Neural crest cell (in vitro differentiated cells): ENCODE measurements around the gene CHN2. TPM values are rescaled to one million over a fixed set of nuclear protein-coding genes. Genes with fewer than 3 reads are reported as not detected.

Source experiments
- DNase-seq: peaks from one replicate; pipeline ENCODE4 v3.0.0; 2021; ENCODE audit warnings: low read depth, mixed read lengths, low spot score
- H3K27ac Mint-ChIP-seq: one replicate; pipeline ENCODE4 v1.8.0; 2021; ENCODE audit warnings: mild to moderate bottlenecking, mixed read lengths; ENCODE audit not compliant: unreplicated experiment
- H3K27me3 Mint-ChIP-seq: 2 replicates; pipeline ENCODE4 v1.8.0; 2021; ENCODE audit warnings: low read depth, mild to moderate bottlenecking, mixed read lengths
- H3K36me3 Mint-ChIP-seq: 2 replicates; pipeline ENCODE4 v1.8.0; 2021; ENCODE audit warnings: low read depth, mild to moderate bottlenecking, mixed read lengths
- H3K4me1 Mint-ChIP-seq: 2 replicates; pipeline ENCODE4 v1.8.0; 2021; ENCODE audit warnings: mixed read lengths
- H3K4me3 Mint-ChIP-seq: one replicate; pipeline ENCODE4 v1.8.0; 2021; ENCODE audit warnings: mild to moderate bottlenecking, mixed read lengths
- H3K9me3 Mint-ChIP-seq: 2 replicates; pipeline ENCODE4 v1.8.0; 2021; ENCODE audit warnings: mixed read lengths
- CTCF ChIP-seq: fragments of 200-600 bp; sonication (generic); conservative IDR thresholded peaks from 2 replicates; pipeline ENCODE4 v1.5.0; 2021; ENCODE audit warnings: antibody characterized with exemption, mild to moderate bottlenecking
- total RNA-seq: library from RNA; stranded (reverse); gene quantifications from 2 replicates; pipeline ENCODE4 v1.2.1, GENCODE V29; 2021

Gene CHN2
- total RNA-seq, 1 donor from 2014 or later = 15.4 TPM

- no peak for DNase-seq
- Mint-ChIP-seq H3K27me3 (peaks cover 6% of the 10 kb centered on the region), H3K4me3 (no peak overlapping the region), H3K36me3 (no peaks in the 10 kb centered on the region), H3K9me3 (no peaks in the 10 kb centered on the region), H3K4me1 (peaks cover 78% of the 10 kb centered on the region), H3K27ac (no peak overlapping the region)
- no peak for TF ChIP-seq CTCF
These were observed 289.7 kb downstream of the CHN2 start for GRCh38 chr7:29484280-29484679.

- no peaks in the 10 kb centered on the region for H3K9me3 Mint-ChIP-seq
- H3K4me3 Mint-ChIP-seq = peak overlapping the region; percentile 23
- no peak for DNase-seq
- H3K36me3 Mint-ChIP-seq = no peaks in the 10 kb centered on the region
- TF ChIP-seq CTCF = no peak
- H3K4me1 Mint-ChIP-seq = peaks cover 66% of the 10 kb centered on the region
- no peak overlapping the region for H3K27ac Mint-ChIP-seq
- H3K27me3 Mint-ChIP-seq = peaks cover 6% of the 10 kb centered on the region
These were observed 291.0 kb downstream of the CHN2 start for GRCh38 chr7:29485339-29486190.

GRCh38 chr7:29486191-29486700, 291.7 kb downstream of the CHN2 start:
- no peak for TF ChIP-seq CTCF
- H3K36me3 Mint-ChIP-seq = no peaks in the 10 kb centered on the region
- peaks cover 3% of the 10 kb centered on the region for H3K27me3 Mint-ChIP-seq
- H3K9me3 Mint-ChIP-seq = no peaks in the 10 kb centered on the region
- H3K27ac Mint-ChIP-seq = no peak overlapping the region
- H3K4me1 Mint-ChIP-seq = peaks cover 59% of the 10 kb centered on the region
- H3K4me3 Mint-ChIP-seq = no peak overlapping the region
- no peak for DNase-seq

- Mint-ChIP-seq H3K27me3 (peaks cover 3% of the 10 kb centered on the region), H3K9me3 (no peaks in the 10 kb centered on the region), H3K4me3 (no peak overlapping the region), H3K27ac (no peak overlapping the region), H3K4me1 (peaks cover 48% of the 10 kb centered on the region), H3K36me3 (no peaks in the 10 kb centered on the region)
- no peak for DNase-seq
- TF ChIP-seq CTCF = no peak
These were observed 292.8 kb downstream of the CHN2 start for GRCh38 chr7:29487424-29487823.

- Mint-ChIP-seq H3K4me3 (no peak overlapping the region), H3K4me1 (peaks cover 42% of the 10 kb centered on the region), H3K36me3 (no peaks in the 10 kb centered on the region), H3K27me3 (peaks cover 3% of the 10 kb centered on the region), H3K9me3 (no peaks in the 10 kb centered on the region), H3K27ac (no peak overlapping the region)
- TF ChIP-seq CTCF = no peak
- no peak for DNase-seq
These were observed 293.8 kb downstream of the CHN2 start for GRCh38 chr7:29488203-29488970.
